Neural progenitor cell (in vitro differentiated cells): ENCODE results near the gene MAGEA2B.
"Not testable (repeated sequence)": the region's sequence is repeated elsewhere in the genome, so short reads cannot be mapped to it uniquely, and the experiment has no call there.

Source experiments
- EZH2 ChIP-seq: fragments of 200-600 bp; sonication (generic); IDR thresholded peaks from 2 replicates; pipeline ENCODE4 v1.6.1; 2017; ENCODE audit warnings: antibody characterized with exemption, mild to moderate bottlenecking, moderate library complexity
- EZH2phosphoT487 ChIP-seq: fragments of 200-600 bp; sonication (generic); IDR thresholded peaks from 2 replicates; pipeline ENCODE4 v1.6.1; 2017; ENCODE audit warnings: antibody characterized with exemption
- TF ChIP-seq, protein P1 (sequence below): fragments of 200-600 bp; sonication (generic); IDR thresholded peaks from 2 replicates; pipeline ENCODE4 v1.5.1; 2017; ENCODE audit warnings: antibody characterized with exemption, mild to moderate bottlenecking

DNA sequence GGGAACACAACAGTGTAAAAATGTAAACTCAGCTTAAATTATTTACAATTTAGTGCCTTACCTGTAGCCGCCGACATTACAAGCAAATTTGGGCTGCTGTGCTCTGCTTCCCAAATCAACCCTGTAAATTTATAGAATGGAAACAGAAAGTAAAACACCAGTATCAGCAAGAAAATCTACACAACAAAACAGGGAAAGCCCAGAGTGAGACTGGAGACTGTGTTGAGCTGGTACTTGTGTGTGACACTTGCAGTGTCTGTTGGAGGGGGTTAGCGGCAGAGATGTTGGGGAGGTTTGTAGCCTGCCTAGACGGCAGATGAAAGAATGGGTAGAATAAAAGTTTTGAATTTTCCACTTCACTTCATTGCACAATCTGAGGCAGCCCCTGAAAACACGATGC is 1.2 kb upstream of the MAGEA2B start:
- TF ChIP-seq, protein P1, sequence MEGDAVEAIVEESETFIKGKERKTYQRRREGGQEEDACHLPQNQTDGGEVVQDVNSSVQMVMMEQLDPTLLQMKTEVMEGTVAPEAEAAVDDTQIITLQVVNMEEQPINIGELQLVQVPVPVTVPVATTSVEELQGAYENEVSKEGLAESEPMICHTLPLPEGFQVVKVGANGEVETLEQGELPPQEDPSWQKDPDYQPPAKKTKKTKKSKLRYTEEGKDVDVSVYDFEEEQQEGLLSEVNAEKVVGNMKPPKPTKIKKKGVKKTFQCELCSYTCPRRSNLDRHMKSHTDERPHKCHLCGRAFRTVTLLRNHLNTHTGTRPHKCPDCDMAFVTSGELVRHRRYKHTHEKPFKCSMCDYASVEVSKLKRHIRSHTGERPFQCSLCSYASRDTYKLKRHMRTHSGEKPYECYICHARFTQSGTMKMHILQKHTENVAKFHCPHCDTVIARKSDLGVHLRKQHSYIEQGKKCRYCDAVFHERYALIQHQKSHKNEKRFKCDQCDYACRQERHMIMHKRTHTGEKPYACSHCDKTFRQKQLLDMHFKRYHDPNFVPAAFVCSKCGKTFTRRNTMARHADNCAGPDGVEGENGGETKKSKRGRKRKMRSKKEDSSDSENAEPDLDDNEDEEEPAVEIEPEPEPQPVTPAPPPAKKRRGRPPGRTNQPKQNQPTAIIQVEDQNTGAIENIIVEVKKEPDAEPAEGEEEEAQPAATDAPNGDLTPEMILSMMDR: not testable (repeated sequence)
- TF ChIP-seq EZH2, EZH2phosphoT487: not testable (repeated sequence)
